Gastroesophageal sphincter (tissue), 3 donors: ENCODE measurements around the gene SUN5.

Experiments
- EP300 ChIP-seq: sonication (generic); formaldehyde crosslinking; IDR thresholded peaks from one replicate; pipeline ENCODE4 v1.6.1; 2017; ENCODE audit warnings: antibody characterized with exemption, mild to moderate bottlenecking
- POLR2A ChIP-seq, 2 donors: fragments of 450-650 bp; IDR thresholded peaks; one replicate each; pipeline ENCODE4 v1.6.1; 2017; ENCODE audit warnings: antibody characterized with exemption in 2 of 2, mild to moderate bottlenecking in 2 of 2, moderate library complexity in 1 of 2
- POLR2AphosphoS5 ChIP-seq: sonication (generic); formaldehyde crosslinking; IDR thresholded peaks from one replicate; pipeline ENCODE4 v1.6.1; 2017; ENCODE audit warnings: antibody characterized with exemption
- TF ChIP-seq, protein P1 (sequence below), 4 experiments: fragments of 200-600 bp in 2 of 4; fragments of 450-650 bp in 2 of 4; sonication (generic) in 1 of 4; IDR thresholded peaks; one replicate each; pipeline ENCODE4 v1.5.1; 2017 to 2019; ENCODE audit warnings: antibody characterized with exemption in 4 of 4, mild to moderate bottlenecking in 2 of 4, moderate library complexity in 2 of 4

DNA sequence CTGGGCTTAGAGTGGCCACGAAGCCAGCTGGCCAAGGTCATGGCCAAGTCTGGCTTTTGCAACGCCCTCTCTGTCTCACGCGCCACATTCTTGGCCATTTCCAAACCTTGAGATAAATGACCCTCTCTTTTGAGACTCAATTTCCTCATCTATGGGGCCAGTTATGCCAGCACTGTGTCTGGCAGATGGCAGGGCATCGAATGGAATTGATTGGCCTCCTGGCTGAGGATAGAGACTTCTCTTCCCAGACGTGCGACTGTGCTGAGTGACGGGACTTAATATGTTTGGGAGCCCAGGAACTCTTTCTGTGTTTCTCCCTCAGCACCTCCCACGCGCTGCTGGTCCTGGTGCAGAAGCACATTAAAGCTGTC lies 10.9 kb upstream of the SUN5 start:
- no peak for TF ChIP-seq POLR2AphosphoS5
- TF ChIP-seq, protein P1, sequence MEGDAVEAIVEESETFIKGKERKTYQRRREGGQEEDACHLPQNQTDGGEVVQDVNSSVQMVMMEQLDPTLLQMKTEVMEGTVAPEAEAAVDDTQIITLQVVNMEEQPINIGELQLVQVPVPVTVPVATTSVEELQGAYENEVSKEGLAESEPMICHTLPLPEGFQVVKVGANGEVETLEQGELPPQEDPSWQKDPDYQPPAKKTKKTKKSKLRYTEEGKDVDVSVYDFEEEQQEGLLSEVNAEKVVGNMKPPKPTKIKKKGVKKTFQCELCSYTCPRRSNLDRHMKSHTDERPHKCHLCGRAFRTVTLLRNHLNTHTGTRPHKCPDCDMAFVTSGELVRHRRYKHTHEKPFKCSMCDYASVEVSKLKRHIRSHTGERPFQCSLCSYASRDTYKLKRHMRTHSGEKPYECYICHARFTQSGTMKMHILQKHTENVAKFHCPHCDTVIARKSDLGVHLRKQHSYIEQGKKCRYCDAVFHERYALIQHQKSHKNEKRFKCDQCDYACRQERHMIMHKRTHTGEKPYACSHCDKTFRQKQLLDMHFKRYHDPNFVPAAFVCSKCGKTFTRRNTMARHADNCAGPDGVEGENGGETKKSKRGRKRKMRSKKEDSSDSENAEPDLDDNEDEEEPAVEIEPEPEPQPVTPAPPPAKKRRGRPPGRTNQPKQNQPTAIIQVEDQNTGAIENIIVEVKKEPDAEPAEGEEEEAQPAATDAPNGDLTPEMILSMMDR (IDR thresholded peaks at IDR 0.05) = no peak
- TF ChIP-seq EP300 = no peak
- TF ChIP-seq POLR2A (IDR thresholded peaks at IDR 0.05) = no peak
